HepG2 (cell line): Measurements from ENCODE around the gene CISD3. TPM values are rescaled to one million over a fixed set of nuclear protein-coding genes. Genes with fewer than 3 reads are reported as not detected.

Experiments used
- ATAC-seq: fragments of 200-7000 bp; cut with Tn5 transposase; 3 replicates; pipeline ENCODE4 v1.9.1; 2020; ENCODE audit warnings: mild to moderate bottlenecking, moderate library complexity
- BruUV-seq: library from RNA; stranded (reverse); fragments of 400-500 nt; replicated peaks from 2 replicates; lab custom pipeline; 2021; lab: Mats Ljungman, UMichigan
- CTCF ChIA-PET: fragments of 300-600 bp; formaldehyde crosslinking; extraction: SDS; loops from one replicate; lab custom pipeline; 2021; ENCODE audit warnings: low total read pairs, inconsistent platforms, low intra/inter-chr PET ratio; lab: Yijun Ruan, JAX
- POLR2A ChIA-PET: fragments of 350-600 bp; sonication (Branson Sonifier 250); formaldehyde crosslinking; loops from one replicate; lab custom pipeline; 2020; ENCODE audit warnings: antibody characterized with exemption, inconsistent platforms; lab: Yijun Ruan, JAX
- DNase-seq: peaks from one replicate; pipeline ENCODE4 v3.0.0-alpha.2; 2015; ENCODE audit warnings: low spot score
- FAIRE-seq: peaks from 3 replicates; lab custom pipeline; 2011; peaks lifted over from hg19 to GRCh38; lab: Jason Lieb, UNC
- H2AFZ ChIP-seq: one replicate; pipeline ENCODE4 v1.6.1; 2011; ENCODE audit warnings: low read length, inconsistent platforms
- H3K27ac ChIP-seq: fragments of 300-600 bp; 3 replicates; pipeline ENCODE4 v1.8.0; 2011; ENCODE audit warnings: mixed run types, mild to moderate bottlenecking, mixed read lengths, low read length, inconsistent platforms; ENCODE audit not compliant: insufficient read depth; ENCODE audit errors: extremely low read length
- H3K27me3 ChIP-seq, 2 experiments: fragments of 200-600 bp in 1 of 2; 2 replicates in 1 of 2; 3 replicates in 1 of 2; pipeline versions ENCODE4 v1.6.0 to v1.8.0; 2011; ENCODE audit warnings: low read length in 2 of 2, mild to moderate bottlenecking in 2 of 2, moderate library complexity in 2 of 2, inconsistent platforms in 1 of 2; ENCODE audit not compliant: insufficient read depth in 2 of 2, control insufficient read depth in 1 of 2
- H3K36me3 ChIP-seq, 2 experiments: fragments of 200-600 bp in 1 of 2; replicated peaks in 1 of 2; 2 replicates in 1 of 2; 3 replicates in 1 of 2; pipeline versions ENCODE4 v1.5.1 to v1.8.0; 2011; ENCODE audit warnings: low read length in 2 of 2, inconsistent platforms in 1 of 2; ENCODE audit not compliant: insufficient read depth in 2 of 2, control insufficient read depth in 1 of 2
- H3K4me1 ChIP-seq: 2 replicates; pipeline ENCODE4 v1.5.1; 2012; ENCODE audit warnings: low read length, inconsistent platforms; ENCODE audit not compliant: insufficient read depth
- H3K4me2 ChIP-seq: 2 replicates; pipeline ENCODE4 v1.6.0; 2011; ENCODE audit warnings: low read depth, low read length, inconsistent platforms
- H3K4me3 ChIP-seq, 3 experiments: fragments of 200-600 bp in 1 of 3; sonication (generic), shearing (Covaris generic) in 1 of 3; replicated peaks in 1 of 3; 2 replicates each; pipeline ENCODE4 v1.5.1; 2011 to 2016; ENCODE audit warnings: low read length in 3 of 3, inconsistent platforms in 2 of 3, low read depth in 2 of 3, mild to moderate bottlenecking in 2 of 3, control low read depth in 1 of 3, mixed read lengths in 1 of 3; ENCODE audit not compliant: insufficient read depth in 1 of 3
- H3K79me2 ChIP-seq: one replicate; pipeline ENCODE4 v1.6.1; 2011; ENCODE audit warnings: low read length, inconsistent platforms; ENCODE audit not compliant: insufficient read depth
- H3K9ac ChIP-seq: 2 replicates; pipeline ENCODE4 v1.6.0; 2011; ENCODE audit warnings: mild to moderate bottlenecking, low read depth, low read length, inconsistent platforms; ENCODE audit not compliant: insufficient read depth
- H3K9me3 ChIP-seq: 2 replicates; pipeline ENCODE4 v1.5.1; 2012; ENCODE audit warnings: mild to moderate bottlenecking, low read length
- H4K20me1 ChIP-seq: 2 replicates; pipeline ENCODE4 v1.6.0; 2011; ENCODE audit warnings: inconsistent platforms, mild to moderate bottlenecking, low read length, moderate library complexity; ENCODE audit not compliant: insufficient read depth
- CHD4 ChIP-seq: fragments of 200-600 bp; sonication (generic); IDR thresholded peaks from 2 replicates; pipeline ENCODE4 v1.7.0; 2017; ENCODE audit warnings: mild to moderate bottlenecking, low read length, borderline replicate concordance
- KLF16 ChIP-seq, 2 experiments: sonication (generic) in 1 of 2; formaldehyde crosslinking in 1 of 2; IDR thresholded peaks; 2 replicates each; pipeline versions ENCODE4 v1.6.1 to v1.8.0; 2016 to 2023; ENCODE audit warnings: missing genetic modification reagents in 2 of 2, missing compliant biosample characterization in 1 of 2
- MIER2 ChIP-seq: IDR thresholded peaks from 2 replicates; pipeline ENCODE4 v1.6.1; 2016; ENCODE audit warnings: missing biosample characterization, missing genetic modification reagents
- NFKBIZ ChIP-seq: IDR thresholded peaks from 2 replicates; pipeline ENCODE4 v1.6.1; 2018; ENCODE audit warnings: missing genetic modification reagents, missing compliant biosample characterization
- PAX8 ChIP-seq: sonication (generic); formaldehyde crosslinking; IDR thresholded peaks from 2 replicates; pipeline ENCODE4 v1.8.0; 2022; ENCODE audit warnings: mild to moderate bottlenecking, missing genetic modification reagents, borderline replicate concordance
- YEATS4 ChIP-seq: sonication (generic); formaldehyde crosslinking; IDR thresholded peaks from 2 replicates; pipeline ENCODE4 v1.4.0; 2020; ENCODE audit warnings: missing genetic modification reagents, borderline replicate concordance
- ZBTB46 ChIP-seq: sonication (generic); formaldehyde crosslinking; IDR thresholded peaks from 2 replicates; pipeline ENCODE4 v1.4.0; 2020; ENCODE audit warnings: mild to moderate bottlenecking, missing genetic modification reagents, borderline replicate concordance
- ZC3H13 ChIP-seq: sonication (generic); formaldehyde crosslinking; IDR thresholded peaks from 2 replicates; pipeline ENCODE4 v1.8.1; 2023; ENCODE audit warnings: mild to moderate bottlenecking, missing genetic modification reagents, moderate library complexity
- ZNF24 ChIP-seq: fragments of 450-650 bp; IDR thresholded peaks from 2 replicates; pipeline ENCODE4 v1.6.1; 2017; ENCODE audit warnings: antibody characterized with exemption, mild to moderate bottlenecking
- ZNF280B ChIP-seq: sonication (generic); formaldehyde crosslinking; IDR thresholded peaks from 2 replicates; pipeline ENCODE4 v1.5.0; 2020; ENCODE audit warnings: missing genetic modification reagents, mild to moderate bottlenecking, borderline replicate concordance
- ZNF512B ChIP-seq: sonication (generic); formaldehyde crosslinking; IDR thresholded peaks from 2 replicates; pipeline ENCODE4 v1.5.1; 2020; ENCODE audit warnings: missing genetic modification reagents, mild to moderate bottlenecking, borderline replicate concordance
- ZNF879 ChIP-seq: sonication (generic); formaldehyde crosslinking; IDR thresholded peaks from 2 replicates; pipeline ENCODE4 v1.8.1; 2023; ENCODE audit warnings: missing genetic modification reagents
- WGBS: methylation state at CpG from one replicate; pipeline ENCODE4 v1.1.6; 2017; ENCODE audit warnings: low lambda C conversion rate; 5-methylcytosine and 5-hydroxymethylcytosine counted together
- in situ Hi-C: cut with HindIII; loops from 2 replicates; pipeline ENCODE4 v1.10.0; 2017; ENCODE audit warnings: low pct_unique_long_range_greater_than_20kb; ENCODE audit not compliant: extremely low pct_ligation_motif_present
- intact Hi-C: fragments of 100-400 bp; cut with micrococcal nuclease; formaldehyde crosslinking; loops from one replicate; pipeline ENCODE4 v1.10.0; 2022; ENCODE audit not compliant: unreplicated experiment
- polyA plus RNA-seq, 8 experiments: library from polyadenylated mRNA; depleted of rRNA in 3 of 8; stranded (reverse) in 7 of 8; unstranded in 1 of 8; fragments of >200 nt; fragmentation: Illumina TruSeq in 4 of 8; extraction: Trizol in 4 of 8; gene quantifications; 2 replicates each; pipeline versions ENCODE4 v1.2.1 to v1.2.3, GENCODE V29; 2011 to 2016; ENCODE audit warnings: low read depth in 4 of 8, missing spikeins in 1 of 8, mixed read lengths in 1 of 8; ENCODE audit not compliant: insufficient read depth in 1 of 8
- total RNA-seq, 5 experiments: library from RNA; depleted of rRNA; stranded (reverse); fragments of >200 nt; fragmentation: Illumina TruSeq; extraction: Trizol; gene quantifications; 2 replicates each; pipeline ENCODE4 v1.2.3, GENCODE V29; 2016; ENCODE audit warnings: low read depth in 1 of 5

Gene CISD3
- total and polyA plus RNA-seq, 2 of the 13 experiments (the other 11 are each of a cell fraction or from before 2014, with no cell fraction given), result 30.0 to 34.1 TPM

GRCh38 chr17:38712593-38712992 lies 17.5 kb upstream of the CISD3 start (continued):
- no peak for TF ChIP-seq ZNF512B

GRCh38 chr17:38713456-38714075 lies 16.6 kb upstream of the CISD3 start:
- Histone ChIP-seq H3K27ac (no peak overlapping the region), H3K36me3 (peaks cover 55 to 89% of the 10 kb centered on the region in 2 experiments), H4K20me1 (no peaks in the 10 kb centered on the region), H3K4me3 (no peak overlapping the region), H3K79me2 (no peaks in the 10 kb centered on the region), H2AFZ (no peak overlapping the region), H3K9me3 (no peaks in the 10 kb centered on the region), H3K4me2 (no peak overlapping the region), H3K4me1 (peaks cover 33% of the 10 kb centered on the region), H3K27me3 (no peaks in the 10 kb centered on the region), H3K9ac (no peak overlapping the region)
- DNase-seq, result no peak
- in situ Hi-C loops (no loop called here), intact Hi-C loops (no loop called here)
- BruUV-seq, result no TSS peak
- POLR2A ChIA-PET, result interaction anchor here (1.3 to 7.0 kb wide), 4 partner anchors 10 to 17 kb away, joined by 3 to 92 read pairs (median 4); partner anchors contain the start of gene MLLT6
- CTCF ChIA-PET, result no interaction called here
- no peak for FAIRE-seq
- WGBS, result 95% methylated on average over 11 of the region's 11 CpGs
- no peak for ATAC-seq
- TF ChIP-seq ZNF24, result no peak
- no peak for TF ChIP-seq CHD4
- TF ChIP-seq YEATS4 (CRISPR knock-in tag), result no peak
- TF ChIP-seq ZC3H13, result no peak
- TF ChIP-seq ZNF879 (CRISPR knock-in tag), result no peak
- TF ChIP-seq PAX8 (CRISPR knock-in tag), result no peak
- no peak for TF ChIP-seq ZNF280B (CRISPR knock-in tag)
- no peak for TF ChIP-seq ZBTB46 (CRISPR knock-in tag)
- no peak for TF ChIP-seq KLF16 (CRISPR knock-in tag; IDR thresholded peaks at IDR 0.05)
- TF ChIP-seq NFKBIZ, result no peak
- no peak for TF ChIP-seq MIER2
